Measurements from ENCODE around the gene NPLOC4.
A peak's percentile ranks its signal among the peaks of the same experiment; 100 is the strongest.
"Not testable (repeated sequence)": the region's sequence is repeated elsewhere in the genome, so short reads cannot be mapped to it uniquely, and the experiment has no call there.

NPLOC4 gene

GRCh38 chr17:81636505-81637288, at the start of gene NPLOC4, which contains the start of gene TSPAN10:
Gene NPLOC4 (minus strand): TSS chr17:81637112. CDS start chr17:81636930, 182 bp downstream.
Gene TSPAN10 (plus strand): TSS chr17:81637196. CDS start chr17:81642413, 5,217 bp downstream.
- no peak for DNase-seq (ENCODE audit: low read depth)

DNA sequence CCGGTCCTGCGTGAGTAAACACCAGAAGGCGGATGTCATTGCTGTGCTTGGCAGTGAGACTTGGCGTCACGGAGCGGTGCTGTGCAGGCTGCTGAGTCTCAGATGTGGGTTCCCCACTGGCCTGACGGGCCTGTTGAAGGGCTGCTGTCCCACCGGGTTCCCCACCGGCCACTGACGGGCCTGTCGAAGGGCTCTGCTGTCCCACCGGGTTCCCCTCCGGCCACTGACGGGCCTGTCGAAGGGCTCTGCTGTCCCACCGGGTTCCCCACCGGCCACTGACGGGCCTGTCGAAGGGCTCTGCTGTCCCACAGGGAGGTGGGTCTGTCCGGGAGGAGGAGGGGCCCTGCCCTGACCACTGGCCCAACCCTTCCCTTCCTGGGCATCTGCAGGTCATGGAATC, 49.7 kb upstream of the NPLOC4 start:
- DNase-seq (ENCODE audit: low read depth) = no peak

GRCh38 chr17:81685108-81685507, 48.2 kb upstream of the NPLOC4 start:
- no peak for DNase-seq (ENCODE audit: low read depth)

DNA sequence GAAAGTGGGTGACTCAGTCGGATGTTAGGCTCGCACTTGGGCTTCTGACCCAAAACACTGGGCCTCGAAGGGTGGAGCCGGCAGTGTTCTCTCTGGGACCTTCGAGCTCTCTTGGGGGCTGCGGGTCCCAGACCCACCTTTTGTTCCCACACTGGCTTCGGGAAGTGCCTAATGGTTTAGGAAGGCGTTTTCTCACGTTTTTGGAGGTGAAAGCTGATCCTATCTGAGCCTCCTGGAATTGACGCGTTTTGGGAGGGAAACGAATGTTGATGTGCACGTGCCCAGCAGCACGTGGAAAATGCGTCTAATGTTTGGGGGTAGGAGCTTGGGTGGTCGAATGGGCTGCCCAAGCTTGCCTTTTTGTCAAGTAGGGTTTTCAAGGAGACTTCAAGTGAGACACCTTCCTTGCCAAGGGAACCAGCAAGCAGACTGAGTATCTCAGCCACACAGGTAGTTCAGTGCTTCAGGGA, 47.6 kb upstream of the NPLOC4 start:
- DNase-seq (ENCODE audit: low read depth) = no peak

- DNase-seq (ENCODE audit: low read depth) = peak; percentile 91
These were observed 46.9 kb upstream of the NPLOC4 start, which contains the start of the genes ARL16 and HGS for GRCh38 chr17:81683584-81684441. Gene ARL16 (minus strand): TSS chr17:81683797. CDS start chr17:81683753, 44 bp downstream. Gene HGS (plus strand): TSS chr17:81684011. CDS start chr17:81684067, 56 bp downstream.

DNA sequence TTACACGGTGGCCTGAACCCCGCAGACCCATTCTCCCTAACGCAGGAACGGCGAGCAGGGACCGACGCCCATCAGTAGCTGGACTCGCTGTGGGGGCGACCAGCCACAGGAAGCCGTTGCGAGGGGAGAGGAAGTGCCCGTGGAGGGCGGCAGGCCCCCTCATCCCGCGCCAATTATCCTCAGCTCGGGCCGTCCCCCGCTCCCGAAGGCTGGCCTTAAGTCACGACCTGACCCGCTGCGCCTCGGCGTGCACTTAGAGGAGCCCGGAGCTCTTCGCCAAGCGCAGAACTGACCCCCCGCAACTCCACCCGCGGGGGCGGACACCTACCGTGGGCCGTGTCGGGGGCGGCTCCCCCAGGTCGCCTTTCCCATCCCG, 46.3 kb upstream of the NPLOC4 start:
- DNase-seq (ENCODE audit: low read depth) = no peak

- DNase-seq (ENCODE audit: low read depth) = no peak
These were observed 45.8 kb upstream of the NPLOC4 start for GRCh38 chr17:81682565-81683207.

DNA sequence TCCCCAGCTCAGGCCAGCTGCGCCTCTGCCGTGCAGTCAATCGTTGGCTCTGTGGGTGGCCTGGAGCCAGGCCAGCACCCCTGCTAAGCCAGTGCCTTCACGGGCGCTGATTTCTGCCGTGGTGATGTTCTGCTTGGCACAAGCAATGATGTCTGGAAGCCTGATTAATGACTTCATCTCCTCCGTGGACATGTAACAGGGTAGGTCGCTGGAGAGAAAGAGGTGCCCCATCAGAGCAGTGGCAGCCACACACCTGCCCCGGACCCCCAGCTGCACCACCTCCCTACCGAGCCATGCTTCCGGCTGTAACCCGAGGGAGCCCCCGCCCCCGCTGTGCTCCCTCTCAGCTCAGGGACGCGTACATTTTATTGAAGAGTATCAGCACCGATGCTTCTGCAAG, 44.8 kb upstream of the NPLOC4 start:
- DNase-seq (ENCODE audit: low read depth) = no peak

DNA sequence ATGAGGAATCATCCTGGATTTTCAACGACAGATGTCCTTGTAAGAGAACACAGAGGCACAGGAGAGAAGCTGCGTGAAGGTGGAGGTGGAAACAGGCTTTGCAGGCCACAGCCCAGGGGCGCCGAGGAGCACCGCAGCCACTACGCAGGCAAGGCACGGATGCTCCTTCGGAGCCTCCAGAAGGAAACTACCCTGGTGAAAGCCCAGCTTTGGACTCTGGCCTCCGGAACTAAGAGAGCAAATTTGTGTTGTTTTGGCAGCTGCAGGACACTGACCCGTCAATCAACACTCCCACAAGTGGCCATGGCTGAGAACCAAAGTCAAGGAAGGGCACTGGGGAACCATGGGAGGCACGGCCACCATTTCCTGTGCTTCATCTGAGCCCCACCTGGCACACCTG, 43.2 kb upstream of the NPLOC4 start:
- no peak for DNase-seq (ENCODE audit: low read depth)

DNA sequence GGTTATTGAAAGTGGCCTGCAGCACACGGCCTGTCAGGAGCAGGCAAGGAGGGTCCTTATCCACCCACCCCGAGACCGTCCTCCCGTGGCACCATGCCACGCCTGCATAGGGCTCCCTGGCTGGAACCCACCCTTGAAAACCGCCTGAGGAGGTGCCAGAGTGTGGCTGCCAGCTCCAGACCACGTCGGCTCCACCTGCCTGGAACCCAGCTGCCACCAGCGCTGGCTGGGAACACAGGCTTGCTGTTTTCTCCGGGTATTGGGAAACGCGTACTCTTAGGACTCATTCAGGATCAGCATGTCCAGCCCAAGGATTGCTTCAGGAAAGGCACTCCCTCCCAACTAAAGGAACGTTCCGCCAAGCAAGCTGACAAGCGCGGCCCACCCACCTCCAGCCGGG, 40.0 kb upstream of the NPLOC4 start:
- DNase-seq (ENCODE audit: low read depth) = no peak

DNA sequence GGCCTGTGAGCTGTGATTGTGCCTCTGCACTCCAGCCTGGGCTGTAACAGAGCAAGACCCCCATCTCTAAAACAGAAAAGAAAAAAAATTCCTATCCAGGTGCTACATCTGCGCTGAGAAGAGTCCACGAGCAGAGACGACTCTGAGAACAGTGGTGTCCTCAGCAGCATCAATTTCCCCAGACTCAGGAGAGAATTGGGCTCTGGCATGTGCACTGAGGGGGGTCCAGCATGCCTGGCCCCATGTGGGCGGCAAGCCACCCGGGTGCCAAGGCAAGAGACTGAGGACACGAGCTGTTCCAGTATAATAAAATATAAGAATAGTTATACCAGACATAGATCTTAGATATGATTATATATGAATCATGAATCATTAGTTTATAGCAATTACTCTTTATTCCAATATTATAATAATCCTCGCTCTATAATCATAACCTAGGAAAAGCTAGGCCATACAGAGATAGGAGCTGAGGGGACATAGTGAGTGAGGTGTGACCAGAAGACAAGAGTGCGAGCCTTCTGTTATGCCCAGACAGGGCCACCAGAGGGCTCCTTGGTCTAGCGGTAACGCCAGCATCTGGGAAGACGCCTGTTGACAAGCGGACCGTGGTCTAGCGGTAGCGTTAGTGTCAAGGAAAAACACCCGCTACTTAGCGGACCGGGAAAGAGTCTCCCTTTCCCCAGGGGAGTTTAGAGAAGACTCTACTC, 38.8 kb upstream of the NPLOC4 start:
- DNase-seq (ENCODE audit: low read depth) = not testable (repeated sequence)

DNA sequence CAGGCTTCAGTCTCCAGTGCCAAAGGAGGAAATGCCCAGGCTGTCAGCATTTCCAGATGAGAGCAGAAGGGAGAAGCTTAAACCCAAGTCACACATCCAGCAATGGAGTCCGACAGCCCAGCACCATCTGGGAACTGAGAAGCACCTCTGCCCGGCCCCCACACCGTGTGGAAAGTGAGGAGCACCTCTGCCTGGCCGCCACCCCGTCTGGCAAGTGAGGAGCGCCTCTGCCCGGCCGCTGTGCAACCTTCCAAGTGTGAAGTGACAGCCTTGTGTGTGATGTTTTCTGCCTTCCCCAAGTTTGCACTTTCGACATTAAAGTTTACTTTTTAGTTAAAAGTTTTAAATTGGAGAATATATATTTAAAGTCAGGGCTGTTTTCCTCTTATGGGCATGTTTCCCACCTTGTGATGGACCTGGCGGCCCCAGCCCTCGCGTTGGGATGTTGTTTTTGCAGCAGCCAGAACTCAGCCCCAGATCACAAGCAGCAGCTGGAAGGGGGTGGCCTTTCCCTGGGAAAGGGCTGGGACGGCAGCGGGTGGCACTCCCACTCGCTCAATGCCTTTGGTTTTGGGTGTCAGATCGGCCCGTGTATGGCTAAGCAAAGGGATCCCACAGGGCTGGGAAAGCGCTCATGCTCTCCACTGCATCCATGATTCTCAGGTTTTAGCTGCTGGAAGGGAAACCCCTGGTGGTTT, 36.8 kb upstream of the NPLOC4 start:
- DNase-seq (ENCODE audit: low read depth) = no peak

DNA sequence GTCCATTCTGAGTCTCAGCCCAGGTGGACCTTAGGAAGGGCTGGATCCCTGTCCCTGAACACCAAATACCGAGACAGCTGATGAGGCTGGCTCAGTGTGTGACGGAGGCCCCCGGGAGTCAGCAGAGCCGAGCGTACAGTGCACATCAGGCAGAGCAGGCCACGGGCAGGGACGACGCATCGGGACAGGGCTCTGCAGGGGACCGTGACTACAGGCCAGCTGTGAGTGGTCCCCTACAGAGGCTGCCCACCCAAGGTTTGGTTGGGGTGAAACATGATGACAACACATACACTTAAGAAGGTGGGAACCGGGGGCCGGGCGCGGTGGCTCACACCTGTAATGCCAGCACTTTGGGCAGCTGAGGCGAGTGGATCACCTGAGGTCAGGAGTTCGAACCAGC, 36.0 kb upstream of the NPLOC4 start:
- DNase-seq (ENCODE audit: low read depth) = no peak

- no peak for DNase-seq (ENCODE audit: low read depth)
These were observed 35.6 kb upstream of the NPLOC4 start for GRCh38 chr17:81672504-81672903.

DNA sequence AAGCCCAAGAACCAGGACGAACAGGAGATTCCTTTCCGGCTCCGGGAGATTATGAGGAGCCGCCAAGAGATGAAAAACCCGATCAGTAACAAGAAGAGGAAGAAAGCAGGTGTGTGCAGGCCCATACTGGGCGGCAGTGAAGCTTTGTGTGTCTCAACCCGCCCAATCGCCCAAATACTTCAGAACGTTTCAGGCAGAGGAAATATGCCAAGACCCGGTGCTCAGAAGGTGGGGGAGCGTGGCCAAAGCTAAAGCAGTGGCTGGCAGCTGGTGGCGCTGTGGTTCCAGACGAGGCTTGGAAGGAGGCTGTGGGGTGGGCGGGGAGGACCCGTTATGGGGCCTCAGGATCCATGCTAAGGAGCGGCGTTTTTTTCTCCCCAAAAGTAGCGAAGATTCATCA, 30.8 kb upstream of the NPLOC4 start:
- DNase-seq (ENCODE audit: low read depth) = no peak

- DNase-seq (ENCODE audit: low read depth) = peak; percentile 65
These were observed 29.7 kb upstream of the NPLOC4 start, which contains the start of the genes CCDC137 and OXLD1 for GRCh38 chr17:81666342-81667191. Gene CCDC137 (plus strand): TSS chr17:81666737. CDS start chr17:81666767, 30 bp downstream. Gene OXLD1 (minus strand): TSS chr17:81666605. CDS start chr17:81666577, 28 bp downstream.

GRCh38 chr17:81666092-81666341, 29.1 kb upstream of the NPLOC4 start:
- DNase-seq (ENCODE audit: low read depth) = no peak

DNA sequence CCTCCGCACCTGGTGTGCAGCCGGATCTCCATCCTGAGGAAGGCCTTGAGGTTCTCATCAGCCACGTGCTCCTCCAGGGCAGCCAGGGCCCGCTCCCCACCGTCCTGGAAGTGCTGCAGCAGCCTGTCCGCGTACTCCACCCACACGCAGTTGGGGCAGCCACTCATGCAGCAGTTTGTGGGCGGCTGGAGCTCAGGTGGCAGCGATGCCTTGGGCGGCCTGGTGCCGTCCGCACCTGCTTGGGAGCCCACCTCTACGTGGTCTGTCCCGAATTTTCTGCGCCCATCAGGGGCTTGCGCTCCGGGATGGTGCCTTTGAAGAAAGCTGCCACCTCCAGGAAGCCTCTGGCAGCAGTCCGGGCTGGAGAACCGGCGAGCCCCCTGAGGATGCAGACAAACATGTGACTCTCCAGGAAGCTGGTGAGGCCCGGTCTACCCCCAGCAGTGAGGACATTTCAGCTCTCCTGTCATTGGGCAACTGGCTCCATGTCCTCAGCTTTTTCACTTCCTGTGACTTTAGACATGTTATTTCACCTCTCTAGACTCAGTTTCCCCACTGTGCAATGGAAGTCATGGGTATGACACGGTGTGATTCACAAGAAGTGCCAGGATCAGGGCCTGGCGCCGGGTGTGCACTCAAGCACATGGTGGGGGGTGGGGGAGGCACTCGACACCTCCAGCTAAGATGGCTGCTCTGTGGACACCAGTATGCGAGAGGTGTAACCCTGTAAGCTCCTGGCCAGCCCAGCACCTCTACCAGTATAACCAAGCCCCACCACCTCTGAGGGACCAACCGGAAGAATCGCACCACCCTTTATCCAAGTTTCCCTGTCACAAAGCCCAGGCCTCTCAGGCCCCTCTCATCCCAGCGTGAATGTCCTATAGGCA, 28.5 kb upstream of the NPLOC4 start:
- no peak for DNase-seq (ENCODE audit: low read depth)

DNA sequence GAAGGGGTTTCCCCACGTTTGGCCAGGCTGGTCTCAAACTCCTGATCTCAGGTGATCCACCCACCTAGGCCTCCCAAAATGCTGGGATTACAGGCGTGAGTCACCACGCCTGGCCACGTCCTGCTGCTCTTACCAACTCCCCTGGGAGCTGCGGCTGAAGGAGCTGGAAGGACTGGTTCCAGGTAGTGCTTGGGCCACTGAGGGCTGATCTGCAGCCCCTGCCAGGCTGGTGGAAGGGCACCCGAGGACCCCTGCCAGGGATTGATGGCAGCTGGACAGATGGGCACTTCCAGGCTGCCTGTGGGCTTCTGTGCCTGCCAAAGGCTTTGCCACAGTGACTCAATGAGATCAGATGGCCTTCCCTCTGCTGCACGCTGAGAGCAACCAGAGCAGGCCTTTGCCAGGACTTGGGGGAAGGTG, 27.1 kb upstream of the NPLOC4 start:
- DNase-seq (ENCODE audit: low read depth) = no peak
